ENCODE data around the gene EPB42.
"Not testable (repeated sequence)": the region's sequence is repeated elsewhere in the genome, so short reads cannot be mapped to it uniquely, and the experiment has no call there.

EPB42 gene

DNA sequence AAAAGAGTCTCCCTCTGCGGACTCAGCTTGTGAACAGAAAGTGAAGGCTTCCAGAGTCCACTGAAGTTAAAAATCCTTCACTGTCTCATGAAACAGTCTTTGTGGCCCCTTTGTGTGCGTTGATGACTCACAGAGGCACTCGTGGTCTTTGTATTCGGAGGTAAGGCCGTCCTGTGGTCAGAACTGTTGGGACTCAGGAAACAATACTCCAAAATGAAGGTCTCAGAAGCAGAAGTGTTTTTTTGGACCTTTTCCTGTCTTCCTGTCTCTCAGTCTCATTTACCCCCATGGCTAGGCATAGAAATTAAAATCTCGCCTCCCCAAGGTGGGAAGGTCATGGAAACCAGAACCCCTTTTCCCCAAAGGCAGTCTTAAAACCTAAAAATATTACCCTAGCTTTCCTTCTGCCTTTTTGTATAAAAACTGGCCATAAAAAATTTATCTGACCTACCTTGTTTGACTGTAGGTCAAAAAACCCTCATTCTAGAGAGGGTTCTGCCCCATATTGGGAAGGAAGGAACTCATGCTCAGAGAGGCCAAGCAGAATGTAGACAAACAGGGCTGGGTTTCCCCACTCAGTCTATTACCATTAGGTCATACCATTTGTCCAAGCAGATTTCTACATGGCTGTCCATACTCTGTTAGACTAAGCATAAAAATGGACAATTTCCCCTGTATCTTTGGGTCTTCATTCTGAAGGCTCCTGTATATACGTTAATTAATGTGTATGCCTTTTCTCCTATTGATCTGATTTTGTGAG lies 19.1 kb upstream of the EPB42 start:
- no peak for DNase-seq

DNA sequence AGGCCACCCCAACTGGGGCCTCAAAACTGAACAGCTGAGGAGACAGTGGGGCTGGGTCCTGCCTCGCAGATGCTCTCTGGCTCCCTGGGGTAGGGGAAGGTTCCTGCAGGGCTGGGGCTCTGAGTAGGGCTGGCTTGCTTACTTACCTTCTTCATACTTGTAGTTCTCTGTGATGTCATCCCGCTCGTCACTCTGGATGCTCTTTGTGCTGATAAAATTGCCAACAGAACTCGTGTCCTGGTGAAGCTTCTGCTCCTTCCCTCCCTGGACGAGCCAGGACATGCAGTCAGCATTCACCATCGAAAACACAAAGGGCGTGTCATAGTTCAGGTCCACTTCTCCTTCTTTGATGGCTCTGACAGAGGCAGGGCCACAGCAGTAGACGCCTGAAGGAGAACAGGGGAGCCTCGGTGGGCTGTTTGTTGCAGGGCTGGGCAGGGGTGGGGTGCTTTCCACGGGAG lies 17.9 kb upstream of the EPB42 start:
- DNase-seq = no peak

DNA sequence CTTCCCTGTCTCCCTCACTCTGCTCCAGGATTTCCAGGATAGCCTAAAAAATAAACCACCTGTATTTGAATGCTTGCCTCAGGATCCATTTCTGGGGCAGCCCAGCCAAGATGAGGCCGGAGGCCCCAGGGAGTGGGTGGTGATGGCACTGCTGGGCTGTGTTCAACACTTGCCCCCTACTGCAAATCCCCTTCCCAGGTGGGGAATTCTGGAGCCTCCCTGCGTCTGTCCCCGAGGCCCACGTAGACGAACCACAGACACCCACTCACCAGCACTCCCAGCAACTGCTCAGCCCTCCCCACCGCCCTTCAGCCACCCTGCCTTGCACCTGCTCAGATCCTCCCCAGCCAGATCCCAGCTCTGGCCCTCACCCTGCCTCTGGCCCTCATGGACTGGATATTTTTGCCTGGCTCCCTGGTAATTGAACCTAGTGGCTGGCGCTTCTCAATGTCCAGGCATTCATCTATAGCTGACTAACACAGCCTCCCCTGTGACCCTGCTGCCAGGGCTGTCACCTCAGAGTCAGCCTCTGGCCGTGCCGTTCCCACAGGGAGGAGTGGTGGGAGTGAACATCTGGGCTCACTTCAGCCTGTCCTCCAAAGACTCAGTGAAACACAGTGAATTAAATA lies 17.1 kb upstream of the EPB42 start:
- DNase-seq = no peak

GRCh38 chr15:43235536-43235935 lies 14.7 kb upstream of the EPB42 start:
- no peak for DNase-seq

GRCh38 chr15:43232289-43232874 lies 11.6 kb upstream of the EPB42 start:
- DNase-seq = no peak

GRCh38 chr15:43230640-43231115 lies 9.9 kb upstream of the EPB42 start:
- DNase-seq = no peak

DNA sequence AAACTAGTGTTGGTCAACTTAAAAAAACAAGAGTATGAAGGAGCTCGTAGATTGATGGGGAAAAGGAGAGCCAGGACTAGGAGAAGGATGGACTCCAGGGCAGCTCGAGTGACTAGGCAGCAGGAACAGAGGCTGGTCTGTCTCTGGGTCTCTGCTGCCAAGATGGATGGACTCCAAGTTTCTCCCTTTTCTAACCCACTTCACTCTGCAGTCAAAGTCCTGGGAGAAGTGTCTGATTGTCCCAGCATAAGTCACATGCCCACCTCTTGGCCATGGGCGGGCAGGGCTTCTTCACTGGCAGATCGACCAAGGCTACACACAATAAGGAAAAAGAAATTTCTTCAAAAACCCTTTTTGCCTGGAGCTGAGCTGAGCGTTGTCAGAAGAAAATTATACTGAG lies 9.2 kb upstream of the EPB42 start:
- DNase-seq = no peak

GRCh38 chr15:43226436-43227305 lies 5.9 kb upstream of the EPB42 start:
- DNase-seq = no peak

- not testable (repeated sequence) for DNase-seq
These were observed 5.1 kb upstream of the EPB42 start for GRCh38 chr15:43225950-43226255.

DNA sequence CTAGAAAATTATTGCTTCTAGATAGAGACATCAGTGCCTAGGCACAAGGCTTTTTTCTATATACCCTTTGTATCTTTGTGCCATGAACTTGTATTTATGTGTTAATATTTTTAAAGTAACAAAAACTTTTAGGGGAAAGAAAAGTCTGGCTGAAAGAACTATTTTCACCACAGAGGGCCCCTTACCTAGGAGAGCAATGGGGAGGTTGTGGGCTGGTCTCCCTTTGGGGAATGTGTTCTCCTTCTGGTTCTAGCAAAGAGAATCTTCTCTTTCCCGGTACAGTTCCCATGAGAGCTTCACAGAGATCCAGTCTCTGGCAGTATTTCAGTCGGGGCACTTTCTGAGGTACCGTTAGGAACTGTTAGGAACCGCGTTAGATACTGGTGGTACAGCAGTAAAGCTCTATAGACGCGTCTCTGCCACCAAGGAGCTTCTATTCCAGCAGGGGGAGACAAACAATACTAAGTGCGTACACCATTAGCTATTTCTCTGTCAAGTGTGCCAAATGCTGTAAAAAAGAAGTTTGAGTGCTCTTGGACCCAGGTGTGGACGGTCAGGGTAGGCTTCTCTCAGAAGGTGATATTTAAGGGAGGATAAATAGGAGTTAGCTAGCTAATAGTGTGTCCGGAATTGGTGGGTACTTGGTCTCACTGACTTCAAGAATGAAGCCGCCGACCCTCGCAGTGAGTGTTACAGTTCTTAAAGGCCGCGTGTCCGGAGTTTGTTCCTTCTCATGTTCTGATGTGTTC lies 4.6 kb upstream of the EPB42 start:
- peak; percentile 38 for DNase-seq

GRCh38 chr15:43221422-43221821 lies 604 bp upstream of the EPB42 start:
- DNase-seq = no peak

DNA sequence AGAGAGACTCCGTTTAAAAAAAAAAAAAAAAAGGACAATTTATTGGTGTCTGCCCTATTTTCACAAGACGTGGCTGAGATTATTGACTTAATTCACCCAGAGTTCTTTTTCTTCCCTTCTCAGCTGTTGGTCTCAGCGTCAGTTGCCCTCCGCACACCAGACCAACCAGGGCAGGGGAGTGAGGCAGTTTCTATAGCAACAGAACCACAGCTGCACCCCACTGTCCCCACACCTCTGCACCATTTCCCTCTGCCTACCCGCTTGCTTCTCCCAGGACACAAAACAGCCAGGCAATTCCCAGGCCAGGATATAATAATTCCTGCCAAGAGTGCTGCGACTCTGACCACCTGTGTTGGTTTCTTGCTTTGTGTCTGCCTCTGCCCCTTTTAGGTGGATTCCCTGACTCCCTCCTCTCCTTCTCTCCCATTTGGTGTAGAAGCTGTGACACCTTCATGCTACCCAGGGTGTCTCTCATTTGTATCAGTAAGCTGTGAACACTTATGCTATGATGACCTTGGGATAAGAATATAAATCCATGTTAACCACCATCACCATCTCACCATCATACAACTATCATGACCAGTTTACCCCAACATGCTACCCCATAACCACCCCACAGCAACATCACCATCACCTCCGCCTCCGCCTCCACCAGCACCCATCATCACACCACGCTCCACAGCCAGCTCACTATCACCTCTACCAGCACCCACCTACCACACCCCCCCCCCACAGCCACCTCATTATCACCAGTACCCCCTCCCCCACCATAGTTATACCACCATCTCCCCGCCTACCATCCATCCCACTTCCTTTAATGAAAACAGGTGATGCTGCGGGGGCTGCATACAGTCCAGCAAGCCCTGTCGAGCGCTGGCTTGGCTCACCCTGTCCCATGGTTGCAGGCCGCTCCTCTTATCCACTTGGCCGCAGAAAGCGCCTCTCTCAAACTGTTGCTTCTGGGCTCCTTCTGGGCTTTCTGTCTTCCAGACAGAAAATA lies 589 bp downstream of the EPB42 start:
- DNase-seq = no peak

GRCh38 chr15:43218908-43219706 lies 1.7 kb downstream of the EPB42 start:
- DNase-seq = no peak

GRCh38 chr15:43215961-43216360 lies 4.9 kb downstream of the EPB42 start:
- DNase-seq = no peak

GRCh38 chr15:43214592-43215295 lies 6.1 kb downstream of the EPB42 start:
- no peak for DNase-seq

DNA sequence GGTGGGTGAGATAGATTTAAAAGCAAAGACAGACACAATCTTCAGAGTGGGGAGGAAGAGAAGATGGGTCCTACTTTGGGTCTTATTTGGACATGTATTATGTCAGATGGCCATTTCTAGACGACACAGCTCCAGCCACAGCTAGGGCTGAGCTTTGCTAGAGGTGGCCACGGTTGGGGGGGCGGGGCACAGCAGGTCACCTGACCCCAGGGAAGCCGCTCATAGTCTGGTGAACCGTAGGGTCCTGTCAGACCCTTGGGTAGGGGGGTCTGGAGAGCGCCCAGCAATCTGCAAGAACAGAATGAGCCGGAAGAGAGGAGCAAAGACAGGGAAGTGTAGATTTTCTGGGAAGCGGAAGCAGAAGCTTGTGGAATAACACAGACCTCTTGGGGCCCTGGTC lies 6.6 kb downstream of the EPB42 start:
- DNase-seq = no peak

GRCh38 chr15:43213466-43213865 lies 7.4 kb downstream of the EPB42 start:
- DNase-seq = no peak

- no peak for DNase-seq
These were observed 7.9 kb downstream of the EPB42 start for GRCh38 chr15:43212951-43213350.

DNA sequence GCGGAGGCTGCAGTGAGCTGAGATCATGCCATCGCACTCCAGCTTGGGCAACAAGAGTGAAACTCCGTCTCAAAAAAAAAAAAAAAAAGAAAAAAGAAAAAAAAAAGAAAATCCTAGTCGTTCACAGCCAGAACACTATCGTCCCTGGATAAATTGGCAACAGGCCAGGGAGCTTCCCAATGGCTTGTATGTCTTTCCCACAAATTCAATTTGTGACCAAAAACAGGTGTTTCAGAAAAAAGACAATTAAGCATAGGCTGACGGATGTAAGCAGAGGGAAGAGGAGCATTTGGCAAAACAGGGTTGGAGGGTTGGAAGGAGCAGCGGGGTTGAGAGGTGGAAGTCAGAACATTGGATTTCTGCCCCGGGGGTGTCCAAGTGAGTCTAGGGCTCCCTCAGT lies 8.5 kb downstream of the EPB42 start:
- DNase-seq = no peak

Measured in CD4-positive, alpha-beta T cell treated with Interleukin-6 for 4 hours (primary cell).